ENCODE data around the gene STK11IP. TPM values are rescaled to one million over a fixed set of nuclear protein-coding genes. Genes with fewer than 3 reads are reported as not detected.

Gene STK11IP
- total and polyA plus RNA-seq, 2 of the 13 experiments (the other 11 are each of a cell fraction or from before 2014, with no cell fraction given), result 12.8 to 24.0 TPM

DNA sequence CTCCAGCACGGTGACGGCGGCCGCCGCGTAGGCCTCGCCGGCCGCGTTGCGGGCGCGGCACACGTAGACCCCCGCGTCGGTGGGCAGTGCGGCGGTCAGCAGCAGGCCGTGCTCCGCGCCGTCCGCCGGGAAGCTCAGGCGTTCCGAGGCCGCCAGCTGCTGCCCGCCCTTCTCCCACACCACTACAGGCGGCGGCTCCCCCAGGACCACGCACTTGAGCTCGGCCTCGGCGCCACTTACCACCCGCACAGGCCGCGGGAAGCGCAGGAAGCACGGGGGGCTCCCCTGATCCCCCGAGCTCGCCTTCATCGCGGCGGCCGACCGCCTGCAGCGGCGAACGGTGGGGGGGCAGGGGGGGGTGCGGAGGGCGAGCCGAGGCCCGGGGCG is 26.7 kb upstream of the STK11IP start (continued):
- TF ChIP-seq ATF4 (CRISPR knock-in tag; IDR thresholded peaks at IDR 0.05), result no peak
- 0 out of 2 replicates have a peak, but pooled peaks have one; percentile 59 for TF ChIP-seq ZNF773 (CRISPR knock-in tag; IDR thresholded peaks at IDR 0.05; ENCODE audit: borderline replicate concordance)
- TF ChIP-seq MXD3 (CRISPR knock-in tag; IDR thresholded peaks at IDR 0.05), result no peak; the same call in 1 of the 2 replicates
- TF ChIP-seq ZNF674 (CRISPR knock-in tag; IDR thresholded peaks at IDR 0.05; ENCODE audit: low read depth), result peak; percentile 72; the same call in 1 of the 2 replicates
- TF ChIP-seq CHCHD3 (CRISPR knock-in tag; IDR thresholded peaks at IDR 0.05), result no peak
- TF ChIP-seq MXD4 (CRISPR knock-in tag; IDR thresholded peaks at IDR 0.05), result no peak
- TF ChIP-seq NFKB2 (CRISPR knock-in tag; IDR thresholded peaks at IDR 0.05; ENCODE audit: borderline replicate concordance), result peak; percentile 42; the same call in 1 of the 2 replicates
- 0 out of 2 replicates have a peak, but pooled peaks have one; percentile 40 for TF ChIP-seq ZNF138 (CRISPR knock-in tag; IDR thresholded peaks at IDR 0.05; ENCODE audit: low read depth)
- no peak for TF ChIP-seq SMARCE1 (IDR thresholded peaks at IDR 0.05; ENCODE audit: borderline replicate concordance)
- TF ChIP-seq GABPB1 (CRISPR knock-in tag; IDR thresholded peaks at IDR 0.05), result peak; percentile 5; the same call in 1 of the 2 replicates
- TF ChIP-seq STAG1 (CRISPR knock-in tag; IDR thresholded peaks at IDR 0.05), result 0 out of 2 replicates have a peak, but pooled peaks have one; percentile 1
- TF ChIP-seq HOXA5 (CRISPR knock-in tag; IDR thresholded peaks at IDR 0.05), result peak; percentile 50; the same call in 1 of the 2 replicates
- TF ChIP-seq ZNF101 (CRISPR knock-in tag; IDR thresholded peaks at IDR 0.05; ENCODE audit: borderline replicate concordance, low read depth), result no peak
- TF ChIP-seq, protein P1, sequence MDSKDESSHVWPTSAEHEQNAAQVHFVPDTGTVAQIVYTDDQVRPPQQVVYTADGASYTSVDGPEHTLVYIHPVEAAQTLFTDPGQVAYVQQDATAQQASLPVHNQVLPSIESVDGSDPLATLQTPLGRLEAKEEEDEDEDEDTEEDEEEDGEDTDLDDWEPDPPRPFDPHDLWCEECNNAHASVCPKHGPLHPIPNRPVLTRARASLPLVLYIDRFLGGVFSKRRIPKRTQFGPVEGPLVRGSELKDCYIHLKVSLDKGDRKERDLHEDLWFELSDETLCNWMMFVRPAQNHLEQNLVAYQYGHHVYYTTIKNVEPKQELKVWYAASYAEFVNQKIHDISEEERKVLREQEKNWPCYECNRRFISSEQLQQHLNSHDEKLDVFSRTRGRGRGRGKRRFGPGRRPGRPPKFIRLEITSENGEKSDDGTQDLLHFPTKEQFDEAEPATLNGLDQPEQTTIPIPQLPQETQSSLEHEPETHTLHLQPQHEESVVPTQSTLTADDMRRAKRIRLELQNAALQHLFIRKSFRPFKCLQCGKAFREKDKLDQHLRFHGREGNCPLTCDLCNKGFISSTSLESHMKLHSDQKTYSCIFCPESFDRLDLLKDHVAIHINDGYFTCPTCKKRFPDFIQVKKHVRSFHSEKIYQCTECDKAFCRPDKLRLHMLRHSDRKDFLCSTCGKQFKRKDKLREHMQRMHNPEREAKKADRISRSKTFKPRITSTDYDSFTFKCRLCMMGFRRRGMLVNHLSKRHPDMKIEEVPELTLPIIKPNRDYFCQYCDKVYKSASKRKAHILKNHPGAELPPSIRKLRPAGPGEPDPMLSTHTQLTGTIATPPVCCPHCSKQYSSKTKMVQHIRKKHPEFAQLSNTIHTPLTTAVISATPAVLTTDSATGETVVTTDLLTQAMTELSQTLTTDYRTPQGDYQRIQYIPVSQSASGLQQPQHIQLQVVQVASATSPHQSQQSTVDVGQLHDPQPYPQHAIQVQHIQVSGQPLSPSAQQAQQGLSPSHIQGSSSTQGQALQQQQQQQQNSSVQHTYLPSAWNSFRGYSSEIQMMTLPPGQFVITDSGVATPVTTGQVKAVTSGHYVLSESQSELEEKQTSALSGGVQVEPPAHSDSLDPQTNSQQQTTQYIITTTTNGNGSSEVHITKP (CRISPR knock-in tag; IDR thresholded peaks at IDR 0.05; ENCODE audit: low read depth), result no peak
- no peak for TF ChIP-seq NCOA5 (CRISPR knock-in tag; IDR thresholded peaks at IDR 0.05)
- TF ChIP-seq, protein P2, sequence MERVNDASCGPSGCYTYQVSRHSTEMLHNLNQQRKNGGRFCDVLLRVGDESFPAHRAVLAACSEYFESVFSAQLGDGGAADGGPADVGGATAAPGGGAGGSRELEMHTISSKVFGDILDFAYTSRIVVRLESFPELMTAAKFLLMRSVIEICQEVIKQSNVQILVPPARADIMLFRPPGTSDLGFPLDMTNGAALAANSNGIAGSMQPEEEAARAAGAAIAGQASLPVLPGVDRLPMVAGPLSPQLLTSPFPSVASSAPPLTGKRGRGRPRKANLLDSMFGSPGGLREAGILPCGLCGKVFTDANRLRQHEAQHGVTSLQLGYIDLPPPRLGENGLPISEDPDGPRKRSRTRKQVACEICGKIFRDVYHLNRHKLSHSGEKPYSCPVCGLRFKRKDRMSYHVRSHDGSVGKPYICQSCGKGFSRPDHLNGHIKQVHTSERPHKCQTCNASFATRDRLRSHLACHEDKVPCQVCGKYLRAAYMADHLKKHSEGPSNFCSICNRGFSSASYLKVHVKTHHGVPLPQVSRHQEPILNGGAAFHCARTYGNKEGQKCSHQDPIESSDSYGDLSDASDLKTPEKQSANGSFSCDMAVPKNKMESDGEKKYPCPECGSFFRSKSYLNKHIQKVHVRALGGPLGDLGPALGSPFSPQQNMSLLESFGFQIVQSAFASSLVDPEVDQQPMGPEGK (CRISPR knock-in tag; IDR thresholded peaks at IDR 0.05), result no peak
- TF ChIP-seq YY1 (IDR thresholded peaks at IDR 0.05; ENCODE audit: insufficient read depth, insufficient replicate concordance, low read depth, low read length), result peak; percentile 9
- no peak; the same call in none of the 2 replicates for TF ChIP-seq HES4 (CRISPR knock-in tag; IDR thresholded peaks at IDR 0.05; ENCODE audit: borderline replicate concordance)
- no peak; the same call in 1 of the 2 replicates for TF ChIP-seq ZNF331 (CRISPR knock-in tag; IDR thresholded peaks at IDR 0.05)
- 0 out of 2 replicates have a peak, but pooled peaks have one; percentile 1 for TF ChIP-seq THAP11 (CRISPR knock-in tag; IDR thresholded peaks at IDR 0.05)
- no peak for TF ChIP-seq KLF16 (CRISPR knock-in tag; IDR thresholded peaks at IDR 0.05)
- TF ChIP-seq BORCS8-MEF2B (CRISPR knock-in tag; IDR thresholded peaks at IDR 0.05), result peak; percentile 6; the same call in 1 of the 2 replicates
- no peak for TF ChIP-seq GZF1 (CRISPR knock-in tag; IDR thresholded peaks at IDR 0.05)
- peak; percentile 4; the same call in 1 of the 2 replicates for TF ChIP-seq CENPT (CRISPR knock-in tag; IDR thresholded peaks at IDR 0.05; ENCODE audit: low read depth)
- TF ChIP-seq BHLHE40 (IDR thresholded peaks at IDR 0.05; ENCODE audit: low read length), result no peak

Measured in HepG2 (cell line).